ENCODE data around the gene MIB2.

GRCh38 chr1:1626207-1627141 is 11.2 kb downstream of the MIB2 start:
- TF ChIP-seq CTCF (IDR thresholded peaks at IDR 0.05) (no peak), EZH2 (IDR thresholded peaks at IDR 0.05) (no peak), EZH2phosphoT487 (IDR thresholded peaks at IDR 0.05) (no peak)

All from neural progenitor cell (in vitro differentiated cells).